ENCODE results near the gene ZBP1.

The ZBP1 gene

DNA sequence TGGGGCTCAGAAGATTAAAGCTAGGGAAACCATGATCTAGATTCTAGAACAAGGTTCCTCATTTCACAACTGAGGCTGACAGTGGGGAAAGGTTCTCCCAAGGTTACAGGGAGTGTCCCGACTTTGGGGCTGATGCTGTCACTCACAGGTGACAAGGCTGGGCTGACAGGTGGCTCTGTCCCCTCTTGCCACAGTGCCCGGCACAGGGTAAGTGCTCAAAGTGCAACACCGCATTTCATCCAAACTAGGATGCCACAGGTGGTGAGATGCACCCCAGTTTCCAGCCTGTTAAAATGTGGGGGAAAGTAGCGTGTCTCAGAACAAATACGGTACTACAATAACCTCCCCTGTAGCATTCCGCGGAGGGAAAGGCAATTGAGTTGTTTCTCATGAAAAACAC lies 7.8 kb downstream of the ZBP1 start:
- Histone ChIP-seq H3K9me2 (replicated peaks; ENCODE audit: insufficient read depth, low read length) (no peaks in the 10 kb centered on the region), H2AFZ (ENCODE audit: low read length) (no peak overlapping the region), H3F3A (ENCODE audit: insufficient read depth, low read length) (no peaks in the 10 kb centered on the region), H3K9me3 (replicated peaks; ENCODE audit: insufficient read depth, low read length) (no peaks in the 10 kb centered on the region), H3K4me1 (ENCODE audit: low read length) (peaks cover 8% of the 10 kb centered on the region), H3K36me3 (replicated peaks; ENCODE audit: insufficient read depth, low read length) (peaks cover 24% of the 10 kb centered on the region), H3K4me2 (ENCODE audit: low read depth, low read length) (no peak overlapping the region), H3K4me3 (ENCODE audit: low read length) (no peak overlapping the region), H4K20me1 (ENCODE audit: insufficient read depth, low read length) (no peaks in the 10 kb centered on the region), H3K9ac (ENCODE audit: low read length) (no peak overlapping the region), H3K27me3 (replicated peaks; ENCODE audit: insufficient read depth, low read length) (no peaks in the 10 kb centered on the region), H3K27ac (ENCODE audit: low read length) (no peak overlapping the region), H3K79me2 (ENCODE audit: low read length) (peaks cover 46% of the 10 kb centered on the region)
- TF ChIP-seq, protein P1, sequence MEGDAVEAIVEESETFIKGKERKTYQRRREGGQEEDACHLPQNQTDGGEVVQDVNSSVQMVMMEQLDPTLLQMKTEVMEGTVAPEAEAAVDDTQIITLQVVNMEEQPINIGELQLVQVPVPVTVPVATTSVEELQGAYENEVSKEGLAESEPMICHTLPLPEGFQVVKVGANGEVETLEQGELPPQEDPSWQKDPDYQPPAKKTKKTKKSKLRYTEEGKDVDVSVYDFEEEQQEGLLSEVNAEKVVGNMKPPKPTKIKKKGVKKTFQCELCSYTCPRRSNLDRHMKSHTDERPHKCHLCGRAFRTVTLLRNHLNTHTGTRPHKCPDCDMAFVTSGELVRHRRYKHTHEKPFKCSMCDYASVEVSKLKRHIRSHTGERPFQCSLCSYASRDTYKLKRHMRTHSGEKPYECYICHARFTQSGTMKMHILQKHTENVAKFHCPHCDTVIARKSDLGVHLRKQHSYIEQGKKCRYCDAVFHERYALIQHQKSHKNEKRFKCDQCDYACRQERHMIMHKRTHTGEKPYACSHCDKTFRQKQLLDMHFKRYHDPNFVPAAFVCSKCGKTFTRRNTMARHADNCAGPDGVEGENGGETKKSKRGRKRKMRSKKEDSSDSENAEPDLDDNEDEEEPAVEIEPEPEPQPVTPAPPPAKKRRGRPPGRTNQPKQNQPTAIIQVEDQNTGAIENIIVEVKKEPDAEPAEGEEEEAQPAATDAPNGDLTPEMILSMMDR (IDR thresholded peaks at IDR 0.05; ENCODE audit: low read length): no peak
- TF ChIP-seq EZH2 (optimal IDR thresholded peaks at IDR 0.05; ENCODE audit: low read depth, low read length): no peak
- TF ChIP-seq EZH2phosphoT487 (IDR thresholded peaks at IDR 0.05; ENCODE audit: low read length): no peak
- no peak for DNase-seq

DNA sequence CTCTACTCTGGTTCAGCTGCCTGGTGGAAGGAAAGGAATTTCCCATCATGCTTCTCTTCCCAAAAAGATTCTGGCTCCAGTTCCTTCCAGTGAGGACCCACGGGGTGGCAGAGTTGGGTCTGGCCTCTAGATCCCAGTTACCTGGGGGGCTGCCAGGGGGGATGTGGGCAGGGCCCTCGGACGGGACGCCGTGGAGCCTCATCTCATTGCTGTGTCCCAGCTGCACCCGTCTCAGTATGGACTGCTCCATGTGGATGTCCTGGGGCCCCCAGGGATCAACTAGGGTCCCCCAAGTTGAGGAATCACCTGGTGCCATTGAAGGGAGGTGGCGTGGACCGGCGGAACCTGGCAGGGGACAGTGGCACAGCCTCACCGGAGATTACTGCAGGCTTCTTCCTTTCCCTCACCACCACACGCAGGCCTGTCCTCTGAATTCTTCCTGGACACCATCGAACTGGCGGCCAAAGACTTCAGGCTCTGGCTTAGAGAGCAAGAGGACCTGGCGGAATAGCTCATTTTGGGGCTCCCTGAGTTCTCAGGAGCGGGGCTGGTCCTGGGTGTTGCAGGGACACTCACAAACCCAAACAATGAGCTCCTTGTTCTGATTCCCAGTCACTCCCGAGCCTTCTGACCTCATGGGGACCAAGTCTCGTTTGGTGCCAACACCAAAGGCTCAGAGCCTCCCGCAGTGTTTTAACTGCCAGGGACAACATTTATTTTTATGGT lies 8.5 kb downstream of the ZBP1 start:
- no peaks in the 10 kb centered on the region for H4K20me1 ChIP-seq (ENCODE audit: insufficient read depth, low read length)
- H3K9me2 ChIP-seq (replicated peaks; ENCODE audit: insufficient read depth, low read length): no peaks in the 10 kb centered on the region
- no peaks in the 10 kb centered on the region for H3K27me3 ChIP-seq (replicated peaks; ENCODE audit: insufficient read depth, low read length)
- H3K4me1 ChIP-seq (ENCODE audit: low read length): peaks cover 2% of the 10 kb centered on the region; the same call in 1 of the 2 replicates
- H3K4me3 ChIP-seq (ENCODE audit: low read length): no peak overlapping the region
- peaks cover 39% of the 10 kb centered on the region for H3K79me2 ChIP-seq (ENCODE audit: low read length)
- H3K27ac ChIP-seq (ENCODE audit: low read length): no peak overlapping the region
- no peak overlapping the region for H3K4me2 ChIP-seq (ENCODE audit: low read depth, low read length)
- H3F3A ChIP-seq (ENCODE audit: insufficient read depth, low read length): no peaks in the 10 kb centered on the region
- H2AFZ ChIP-seq (ENCODE audit: low read length): no peak overlapping the region
- TF ChIP-seq, protein P1 (IDR thresholded peaks at IDR 0.05; ENCODE audit: low read length): no peak
- TF ChIP-seq EZH2 (optimal IDR thresholded peaks at IDR 0.05; ENCODE audit: low read depth, low read length) (no peak), EZH2phosphoT487 (IDR thresholded peaks at IDR 0.05; ENCODE audit: low read length) (no peak)
- no peak overlapping the region for H3K9ac ChIP-seq (ENCODE audit: low read length)
- peaks cover 27% of the 10 kb centered on the region for H3K36me3 ChIP-seq (replicated peaks; ENCODE audit: insufficient read depth, low read length)
- no peak for DNase-seq
- no peaks in the 10 kb centered on the region for H3K9me3 ChIP-seq (replicated peaks; ENCODE audit: insufficient read depth, low read length)

DNA sequence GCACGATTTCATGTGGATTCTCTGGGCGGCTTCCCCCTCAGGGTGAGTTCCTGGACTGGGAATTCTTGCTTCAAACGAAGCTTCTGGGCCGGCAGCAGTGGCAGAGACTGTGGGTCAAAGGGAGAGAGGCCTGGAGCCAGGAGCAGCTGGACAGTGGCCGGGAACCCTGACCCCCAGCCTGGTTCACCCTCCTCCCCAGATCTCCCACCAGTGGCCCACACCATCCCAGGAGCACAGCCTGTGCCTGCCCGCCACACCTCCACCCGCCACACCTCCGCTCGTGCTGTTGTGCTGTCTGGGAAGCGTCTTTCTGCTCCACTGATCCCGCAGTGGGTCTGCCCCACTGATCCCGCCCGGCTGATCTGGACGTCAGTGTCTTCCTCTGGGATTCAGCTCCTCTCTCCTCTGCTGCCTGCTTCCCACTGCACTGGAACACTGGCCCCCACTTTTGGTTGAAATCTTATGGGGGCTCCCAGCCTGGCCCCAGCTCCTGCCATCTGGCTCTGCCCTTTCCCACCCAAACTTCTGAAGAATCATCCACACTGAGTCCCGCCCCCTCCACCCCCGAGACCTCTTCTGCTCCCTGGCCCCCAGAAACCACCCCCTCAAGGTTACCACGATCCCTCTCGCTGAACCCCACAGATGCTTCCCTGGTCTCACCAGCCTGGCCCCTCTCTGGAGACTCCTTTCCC lies 9.8 kb downstream of the ZBP1 start:
- no peak overlapping the region for H3K4me3 ChIP-seq (ENCODE audit: low read length)
- no peaks in the 10 kb centered on the region for H4K20me1 ChIP-seq (ENCODE audit: insufficient read depth, low read length)
- H3K4me2 ChIP-seq (ENCODE audit: low read depth, low read length): no peak overlapping the region
- TF ChIP-seq EZH2 (optimal IDR thresholded peaks at IDR 0.05; ENCODE audit: low read depth, low read length): no peak
- TF ChIP-seq EZH2phosphoT487 (IDR thresholded peaks at IDR 0.05; ENCODE audit: low read length): no peak
- TF ChIP-seq, protein P1 (IDR thresholded peaks at IDR 0.05; ENCODE audit: low read length): no peak
- no peak overlapping the region for H2AFZ ChIP-seq (ENCODE audit: low read length)
- H3F3A ChIP-seq (ENCODE audit: insufficient read depth, low read length): no peaks in the 10 kb centered on the region
- H3K27me3 ChIP-seq (replicated peaks; ENCODE audit: insufficient read depth, low read length): no peaks in the 10 kb centered on the region
- DNase-seq: no peak
- H3K79me2 ChIP-seq (ENCODE audit: low read length): peaks cover 25% of the 10 kb centered on the region
- no peaks in the 10 kb centered on the region for H3K9me2 ChIP-seq (replicated peaks; ENCODE audit: insufficient read depth, low read length)
- H3K9me3 ChIP-seq (replicated peaks; ENCODE audit: insufficient read depth, low read length): no peaks in the 10 kb centered on the region
- H3K9ac ChIP-seq (ENCODE audit: low read length): no peak overlapping the region
- H3K27ac ChIP-seq (ENCODE audit: low read length): no peak overlapping the region
- no peaks in the 10 kb centered on the region for H3K4me1 ChIP-seq (ENCODE audit: low read length)
- peaks cover 27% of the 10 kb centered on the region for H3K36me3 ChIP-seq (replicated peaks; ENCODE audit: insufficient read depth, low read length)
